Fibroblast of lung (primary cell): ENCODE measurements around the gene NHS.

Source experiments
- EZH2 ChIP-seq: IDR thresholded peaks from 2 replicates; pipeline ENCODE4 v1.5.1; 2012; ENCODE audit warnings: low read length, control low read depth, mild to moderate bottlenecking; ENCODE audit errors: missing control alignments
- TF ChIP-seq, protein P1 (sequence below), 2 donors: IDR thresholded peaks in 1 of 2; conservative IDR thresholded peaks in 1 of 2; 1 replicate in 1 of 2; 2 replicates in 1 of 2; pipeline ENCODE4 v1.5.1; 2011 to 2012; ENCODE audit warnings: low read length in 2 of 2, control low read depth in 1 of 2, inconsistent platforms in 1 of 2, low read depth in 1 of 2, mild to moderate bottlenecking in 1 of 2

DNA sequence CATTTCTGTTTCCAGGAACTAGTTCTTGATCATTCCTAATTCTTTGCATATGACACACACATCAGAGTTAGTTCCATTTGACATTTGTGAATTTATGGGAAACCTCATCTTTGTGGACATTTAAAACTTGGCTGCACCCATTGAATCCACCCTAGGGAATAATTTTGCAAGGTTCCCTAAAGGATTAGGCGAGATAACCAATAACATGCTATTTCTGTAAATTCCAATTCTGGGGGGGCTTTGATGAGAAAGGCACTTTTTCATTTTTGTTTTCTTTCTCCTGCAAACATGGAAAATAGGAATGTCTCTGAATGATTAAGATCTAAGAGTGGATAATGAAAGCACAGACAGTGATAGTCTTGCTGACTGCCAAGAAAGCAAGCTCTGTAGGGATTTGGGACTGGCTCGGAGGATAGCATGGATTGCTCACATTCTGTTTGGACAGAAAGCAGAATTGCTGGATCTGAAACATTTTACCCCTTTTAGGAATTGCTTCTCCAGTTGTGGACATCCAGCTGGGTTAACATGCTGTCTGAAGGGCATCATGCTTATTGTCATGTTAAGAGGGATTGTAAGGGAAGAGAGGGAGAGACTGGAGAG, 145.1 kb downstream of the NHS start:
- TF ChIP-seq, protein P1, sequence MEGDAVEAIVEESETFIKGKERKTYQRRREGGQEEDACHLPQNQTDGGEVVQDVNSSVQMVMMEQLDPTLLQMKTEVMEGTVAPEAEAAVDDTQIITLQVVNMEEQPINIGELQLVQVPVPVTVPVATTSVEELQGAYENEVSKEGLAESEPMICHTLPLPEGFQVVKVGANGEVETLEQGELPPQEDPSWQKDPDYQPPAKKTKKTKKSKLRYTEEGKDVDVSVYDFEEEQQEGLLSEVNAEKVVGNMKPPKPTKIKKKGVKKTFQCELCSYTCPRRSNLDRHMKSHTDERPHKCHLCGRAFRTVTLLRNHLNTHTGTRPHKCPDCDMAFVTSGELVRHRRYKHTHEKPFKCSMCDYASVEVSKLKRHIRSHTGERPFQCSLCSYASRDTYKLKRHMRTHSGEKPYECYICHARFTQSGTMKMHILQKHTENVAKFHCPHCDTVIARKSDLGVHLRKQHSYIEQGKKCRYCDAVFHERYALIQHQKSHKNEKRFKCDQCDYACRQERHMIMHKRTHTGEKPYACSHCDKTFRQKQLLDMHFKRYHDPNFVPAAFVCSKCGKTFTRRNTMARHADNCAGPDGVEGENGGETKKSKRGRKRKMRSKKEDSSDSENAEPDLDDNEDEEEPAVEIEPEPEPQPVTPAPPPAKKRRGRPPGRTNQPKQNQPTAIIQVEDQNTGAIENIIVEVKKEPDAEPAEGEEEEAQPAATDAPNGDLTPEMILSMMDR (conservative IDR thresholded peaks at IDR 0.05 in 1 of 2, IDR thresholded peaks at IDR 0.05 in 1 of 2; ENCODE audit: low read depth in 1 of 2, low read length in 2 of 2) = no peak
- TF ChIP-seq EZH2 = no peak
